Transverse colon (tissue), 4 donors: ENCODE results near the gene KCNJ5. TPM values are rescaled to one million over a fixed set of nuclear protein-coding genes. Genes with fewer than 3 reads are reported as not detected.

Experiments used
- DNase-seq: peaks from one replicate; pipeline ENCODE4 v3.0.0-alpha.2; 2019
- H3K27ac ChIP-seq, 4 donors: fragments of 200-600 bp; sonication (generic); 2 replicates each; pipeline ENCODE4 v1.5.1; 2016 to 2018; ENCODE audit warnings: inconsistent platforms in 4 of 4
- H3K27me3 ChIP-seq: fragments of 200-600 bp; sonication (generic); 2 replicates; pipeline ENCODE4 v1.5.1; 2017; ENCODE audit warnings: inconsistent platforms
- H3K36me3 ChIP-seq, 4 donors: fragments of 200-600 bp; sonication (generic); 2 replicates each; pipeline ENCODE4 v1.5.1; 2017 to 2019; ENCODE audit warnings: inconsistent platforms in 4 of 4
- H3K4me1 ChIP-seq, 4 donors: fragments of 200-600 bp; sonication (generic); 2 replicates each; pipeline ENCODE4 v1.5.1; 2017 to 2020; ENCODE audit warnings: inconsistent platforms in 4 of 4
- H3K4me3 ChIP-seq, 4 donors: fragments of 200-600 bp; sonication (generic); 1 replicate in 1 of 4; 2 replicates in 3 of 4; pipeline versions ENCODE4 v1.5.1 to v1.6.1; 2017 to 2019; ENCODE audit warnings: inconsistent platforms in 4 of 4
- H3K9me3 ChIP-seq, 2 donors: fragments of 200-600 bp; sonication (generic); 2 replicates each; pipeline ENCODE4 v1.5.1; 2017 to 2019; ENCODE audit warnings: inconsistent platforms in 2 of 2
- EP300 ChIP-seq: sonication (generic); formaldehyde crosslinking; IDR thresholded peaks from one replicate; pipeline ENCODE4 v1.6.1; 2017; ENCODE audit warnings: antibody characterized with exemption, low read depth
- POLR2A ChIP-seq: fragments of 450-650 bp; IDR thresholded peaks from one replicate; pipeline ENCODE4 v1.6.1; 2016; ENCODE audit warnings: antibody characterized with exemption, mild to moderate bottlenecking, moderate library complexity
- POLR2AphosphoS5 ChIP-seq, 3 donors: sonication (generic); formaldehyde crosslinking; IDR thresholded peaks; one replicate each; pipeline ENCODE4 v1.6.1; 2016; ENCODE audit warnings: antibody characterized with exemption in 3 of 3
- WGBS, 2 donors: methylation state at CpG; one replicate each; pipeline ENCODE4 v1.1.5; 2018; ENCODE audit warnings: low coverage in 1 of 2; 5-methylcytosine and 5-hydroxymethylcytosine counted together
- in situ Hi-C, 4 donors: fragments of 200-750 bp; cut with MboI; loops; one replicate each; pipeline versions ENCODE4 v1.15.0 to v1.15.1; 2017; ENCODE audit warnings: low sequenced_read_pairs in 3 of 4, low pct_ligation_motif_present in 1 of 4, low pct_unique_long_range_greater_than_20kb in 1 of 4
- intact Hi-C: fragments of 100-400 bp; cut with DNase I; formaldehyde crosslinking; loops from one replicate; pipeline ENCODE4 v1.15.1; 2023; ENCODE audit warnings: low total_unique reads
- total RNA-seq, 4 donors: library from RNA; depleted of rRNA; stranded (reverse); fragments of >200 nt; gene quantifications; one replicate each; pipeline ENCODE4 v1.1.0, GENCODE V29; 2016
- TF ChIP-seq, protein P1 (sequence below), 5 experiments: fragments of 200-600 bp in 3 of 5; fragments of 450-650 bp in 2 of 5; sonication (generic) in 3 of 5; IDR thresholded peaks; 1 replicate in 2 of 5; 2 replicates in 3 of 5; pipeline ENCODE4 v1.5.1; 2016 to 2017; ENCODE audit warnings: antibody characterized with exemption in 5 of 5, inconsistent platforms in 3 of 5, mild to moderate bottlenecking in 2 of 5, moderate library complexity in 1 of 5

The KCNJ5 gene
- total RNA-seq, 4 donors from 2014 or later = 0.14 to 17.1 (median 7.4) TPM

DNA sequence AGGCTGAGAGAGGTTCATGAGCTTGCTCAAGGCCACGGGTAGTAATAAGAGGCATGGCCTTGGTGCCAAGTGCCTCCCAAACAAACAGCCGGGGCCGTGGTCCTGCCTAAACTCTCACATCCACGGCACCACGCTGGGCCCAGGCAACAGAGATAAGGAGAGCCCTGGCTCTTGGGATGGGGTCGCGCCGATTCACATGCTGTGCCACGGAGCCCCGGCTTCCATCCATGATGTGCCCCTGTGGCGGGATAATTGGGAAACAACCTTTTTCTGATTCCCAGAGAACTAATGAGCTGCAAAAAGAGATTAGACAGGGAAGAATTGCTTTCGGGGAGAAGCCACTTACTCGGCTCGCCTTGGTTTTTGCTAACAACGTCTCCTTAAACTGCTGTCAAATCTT, 29.5 kb downstream of the KCNJ5 start:
- Histone ChIP-seq H3K4me1 (no peaks in the 10 kb centered on the region), H3K4me3 (no peak overlapping the region), H3K9me3 (no peaks in the 10 kb centered on the region), H3K27ac (no peak overlapping the region), H3K36me3 (no peaks in the 10 kb centered on the region), H3K27me3 (no peaks in the 10 kb centered on the region)
- 89 to 90% methylated on average over 5 to 15 of the region's 15 CpGs for WGBS, 2 donors
- no peak for TF ChIP-seq POLR2AphosphoS5 (IDR thresholded peaks at IDR 0.05)
- TF ChIP-seq EP300 = no peak
- TF ChIP-seq, protein P1, sequence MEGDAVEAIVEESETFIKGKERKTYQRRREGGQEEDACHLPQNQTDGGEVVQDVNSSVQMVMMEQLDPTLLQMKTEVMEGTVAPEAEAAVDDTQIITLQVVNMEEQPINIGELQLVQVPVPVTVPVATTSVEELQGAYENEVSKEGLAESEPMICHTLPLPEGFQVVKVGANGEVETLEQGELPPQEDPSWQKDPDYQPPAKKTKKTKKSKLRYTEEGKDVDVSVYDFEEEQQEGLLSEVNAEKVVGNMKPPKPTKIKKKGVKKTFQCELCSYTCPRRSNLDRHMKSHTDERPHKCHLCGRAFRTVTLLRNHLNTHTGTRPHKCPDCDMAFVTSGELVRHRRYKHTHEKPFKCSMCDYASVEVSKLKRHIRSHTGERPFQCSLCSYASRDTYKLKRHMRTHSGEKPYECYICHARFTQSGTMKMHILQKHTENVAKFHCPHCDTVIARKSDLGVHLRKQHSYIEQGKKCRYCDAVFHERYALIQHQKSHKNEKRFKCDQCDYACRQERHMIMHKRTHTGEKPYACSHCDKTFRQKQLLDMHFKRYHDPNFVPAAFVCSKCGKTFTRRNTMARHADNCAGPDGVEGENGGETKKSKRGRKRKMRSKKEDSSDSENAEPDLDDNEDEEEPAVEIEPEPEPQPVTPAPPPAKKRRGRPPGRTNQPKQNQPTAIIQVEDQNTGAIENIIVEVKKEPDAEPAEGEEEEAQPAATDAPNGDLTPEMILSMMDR (IDR thresholded peaks at IDR 0.05) = no peak
- no peak for TF ChIP-seq POLR2A
- intact Hi-C loops = no loop called here
- no peak for DNase-seq
- in situ Hi-C loops = no loop called here

DNA sequence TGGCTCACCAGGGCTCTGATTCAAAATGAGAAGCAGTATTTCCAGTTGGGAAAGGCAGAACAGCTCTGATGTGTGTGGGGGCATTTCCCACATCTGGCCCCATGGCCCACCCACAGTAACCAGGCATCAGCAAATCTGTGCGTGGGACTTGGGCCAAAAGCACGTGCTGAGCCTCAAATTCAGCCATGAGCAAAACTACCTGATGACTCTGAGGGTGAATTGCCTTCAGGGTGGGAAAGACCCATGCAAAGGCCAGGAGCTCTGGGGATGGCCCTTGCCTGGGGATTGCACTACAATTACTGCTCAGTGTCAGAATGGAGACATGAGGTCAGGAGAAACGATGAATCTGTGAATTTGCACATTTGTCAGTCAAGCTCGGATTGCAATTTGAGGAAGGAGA, 30.6 kb downstream of the KCNJ5 start:
- no peak overlapping the region for H3K27ac ChIP-seq
- in situ Hi-C loops = no loop called here
- intact Hi-C loops = no loop called here
- no peaks in the 10 kb centered on the region for H3K4me1 ChIP-seq
- H3K4me3 ChIP-seq = no peak overlapping the region
- 78 to 93% methylated on average over 2 to 4 of the region's 4 CpGs for WGBS, 2 donors
- H3K9me3 ChIP-seq = no peaks in the 10 kb centered on the region
- no peaks in the 10 kb centered on the region for H3K27me3 ChIP-seq
- H3K36me3 ChIP-seq = no peaks in the 10 kb centered on the region
- TF ChIP-seq EP300 (no peak), POLR2AphosphoS5 (IDR thresholded peaks at IDR 0.05) (no peak)
- no peak for DNase-seq

DNA sequence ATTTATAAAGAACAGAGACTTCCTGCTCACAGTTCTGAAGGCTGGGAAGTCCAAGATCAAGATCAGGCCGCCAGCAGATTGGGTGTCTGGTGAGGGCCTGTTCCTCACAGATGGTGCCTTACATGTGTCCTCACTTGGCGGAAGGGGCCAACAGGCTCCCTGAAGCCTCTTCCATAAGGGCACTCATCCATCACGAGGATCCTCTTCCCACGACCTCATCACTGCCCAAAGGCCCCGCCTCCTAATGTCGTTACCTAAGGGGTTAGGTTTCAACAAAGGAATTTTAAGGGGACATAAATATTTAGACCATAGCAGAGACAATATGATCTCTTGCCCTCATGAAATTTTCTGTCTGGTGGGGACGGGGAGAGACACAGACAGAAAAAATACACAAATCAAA, 32.9 kb downstream of the KCNJ5 start:
- Histone ChIP-seq H3K9me3 (no peaks in the 10 kb centered on the region), H3K4me1 (no peaks in the 10 kb centered on the region), H3K4me3 (no peak overlapping the region), H3K27me3 (no peaks in the 10 kb centered on the region), H3K27ac (no peak overlapping the region), H3K36me3 (no peaks in the 10 kb centered on the region)
- WGBS, 2 donors = 20 to 77% methylated on average over 1 to 7 of the region's 7 CpGs
- no peak for TF ChIP-seq POLR2AphosphoS5 (IDR thresholded peaks at IDR 0.05)
- TF ChIP-seq, protein P1 (IDR thresholded peaks at IDR 0.05) = no peak
- no peak for TF ChIP-seq EP300
- TF ChIP-seq POLR2A = no peak
- DNase-seq = no peak
- intact Hi-C loops (no loop called here), in situ Hi-C loops (no loop called here)

DNA sequence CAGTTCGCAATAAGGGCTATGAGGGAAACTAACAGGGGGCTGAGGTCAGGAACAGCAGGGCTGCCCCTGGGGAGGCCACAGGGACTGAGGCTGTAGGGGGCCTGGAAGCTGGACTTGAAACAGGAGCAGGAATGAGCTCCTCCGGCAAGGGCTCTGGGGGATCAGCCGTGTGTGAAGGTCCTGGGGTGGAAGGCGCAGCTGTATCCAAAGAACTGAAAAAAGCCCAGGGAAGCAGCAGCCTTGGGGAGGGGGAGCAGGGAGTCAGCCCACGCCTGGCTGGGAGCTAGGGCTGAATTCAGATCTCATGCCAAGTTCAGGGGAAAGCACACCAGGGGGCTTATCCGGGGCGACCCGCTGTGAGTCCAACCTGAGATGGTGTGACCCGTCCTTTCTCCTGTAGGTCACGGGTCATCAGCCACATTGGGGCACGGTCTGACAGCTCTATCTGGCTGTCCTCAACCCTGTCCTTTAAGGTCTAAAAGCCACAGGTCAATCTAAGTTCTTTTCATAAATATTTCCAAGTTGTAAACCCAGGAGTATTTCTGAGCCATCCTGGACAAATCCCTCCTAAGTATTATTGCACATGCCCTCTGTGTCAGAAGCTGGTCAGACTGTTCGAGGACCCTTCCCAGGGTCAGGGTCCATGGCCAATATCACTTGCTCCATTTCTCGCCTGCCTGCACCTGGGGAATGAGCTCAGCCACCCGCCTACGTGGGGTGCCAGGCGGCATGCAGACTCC, 33.5 kb downstream of the KCNJ5 start:
- intact Hi-C loops = no loop called here
- 74% methylated on average over 16 of the region's 16 CpGs; no CpG with 5 or more reads in 1 of the 2 donors for WGBS, 2 donors
- no peaks in the 10 kb centered on the region for H3K9me3 ChIP-seq
- no peaks in the 10 kb centered on the region for H3K27me3 ChIP-seq
- in situ Hi-C loops = no loop called here
- H3K27ac ChIP-seq = no peak overlapping the region
- H3K36me3 ChIP-seq = no peaks in the 10 kb centered on the region
- no peak overlapping the region for H3K4me3 ChIP-seq
- no peak for TF ChIP-seq POLR2AphosphoS5 (IDR thresholded peaks at IDR 0.05)
- TF ChIP-seq, protein P1 (IDR thresholded peaks at IDR 0.05) = no peak
- TF ChIP-seq POLR2A = no peak
- TF ChIP-seq EP300 = no peak
- H3K4me1 ChIP-seq = no peaks in the 10 kb centered on the region
- DNase-seq = no peak

DNA sequence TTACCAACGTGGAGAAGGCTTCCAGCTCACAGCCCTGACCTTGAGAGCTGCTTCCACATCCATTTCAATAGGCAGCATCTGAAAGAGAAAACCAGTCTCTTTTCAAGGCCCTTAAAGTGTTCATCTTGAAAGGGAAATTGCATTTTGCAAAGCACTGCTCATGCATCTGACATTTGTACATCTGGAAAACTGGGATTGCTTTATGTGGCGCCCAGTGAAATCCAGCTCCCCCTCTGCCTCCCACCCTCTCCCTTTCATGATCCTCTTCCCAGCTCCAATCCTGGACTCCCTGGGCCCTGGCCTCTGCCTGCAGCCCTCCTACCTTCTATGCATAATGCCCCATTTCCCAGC, 34.1 kb downstream of the KCNJ5 start:
- intact Hi-C loops = no loop called here

More for the DNA sequence above, 34.1 kb downstream of the KCNJ5 start:
- 72 to 100% methylated on average over 1 to 2 of the region's 2 CpGs for WGBS, 2 donors
- H3K27me3 ChIP-seq = no peaks in the 10 kb centered on the region
- in situ Hi-C loops = no loop called here
- H3K36me3 ChIP-seq = no peaks in the 10 kb centered on the region
- no peak overlapping the region for H3K4me3 ChIP-seq
- H3K27ac ChIP-seq = no peak overlapping the region
- no peaks in the 10 kb centered on the region for H3K9me3 ChIP-seq
- TF ChIP-seq EP300 = no peak
- no peak for TF ChIP-seq POLR2AphosphoS5 (IDR thresholded peaks at IDR 0.05)
- TF ChIP-seq, protein P1 (IDR thresholded peaks at IDR 0.05) = no peak
- no peak for TF ChIP-seq POLR2A
- no peak for DNase-seq
- H3K4me1 ChIP-seq = no peaks in the 10 kb centered on the region
